Testis (tissue), 2 donors: ENCODE data around the gene LDHD.

Experiments
- CTCF ChIP-seq, 3 experiments: fragments of 450-650 bp in 2 of 3; fragments of 200-600 bp in 1 of 3; sonication (generic) in 1 of 3; IDR thresholded peaks; one replicate each; pipeline ENCODE4 v1.5.1; 2016 to 2019; ENCODE audit warnings: antibody characterized with exemption in 3 of 3, mild to moderate bottlenecking in 2 of 3, moderate library complexity in 1 of 3
- POLR2A ChIP-seq: fragments of 450-650 bp; IDR thresholded peaks from one replicate; pipeline ENCODE4 v1.6.1; 2017; ENCODE audit warnings: antibody characterized with exemption, mild to moderate bottlenecking, moderate library complexity

- TF ChIP-seq CTCF (IDR thresholded peaks at IDR 0.05) (no peak), POLR2A (no peak)
These were observed 52.0 kb downstream of the LDHD start for GRCh38 chr16:75064403-75065148.
